HEK293 (cell line): ENCODE data around the gene SNRPB2.

Experiments used
- CTCF ChIP-seq: fragments of 450-650 bp; formaldehyde crosslinking; IDR thresholded peaks from 2 replicates; pipeline ENCODE4 v1.5.1; 2016; ENCODE audit warnings: missing biosample characterization, missing genetic modification characterization
- OVOL3 ChIP-seq: fragments of 450-650 bp; formaldehyde crosslinking; IDR thresholded peaks from 2 replicates; pipeline ENCODE4 v1.5.1; 2016; ENCODE audit warnings: missing biosample characterization, missing genetic modification characterization
- ZNF121 ChIP-seq: fragments of 450-650 bp; formaldehyde crosslinking; IDR thresholded peaks from 2 replicates; pipeline ENCODE4 v1.5.1; 2016; ENCODE audit warnings: missing biosample characterization, missing genetic modification characterization
- ZNF18 ChIP-seq: fragments of 450-650 bp; formaldehyde crosslinking; IDR thresholded peaks from 2 replicates; pipeline ENCODE4 v1.5.1; 2016; ENCODE audit warnings: missing biosample characterization, missing genetic modification characterization
- ZNF184 ChIP-seq: fragments of 450-650 bp; IDR thresholded peaks from 2 replicates; pipeline ENCODE4 v1.5.1; 2018; ENCODE audit warnings: missing biosample characterization, mild to moderate bottlenecking, missing genetic modification characterization
- ZNF416 ChIP-seq: fragments of 450-650 bp; formaldehyde crosslinking; IDR thresholded peaks from 2 replicates; pipeline ENCODE4 v1.5.1; 2016; ENCODE audit warnings: missing biosample characterization, missing genetic modification characterization
- ZNF518A ChIP-seq: fragments of 450-650 bp; formaldehyde crosslinking; conservative IDR thresholded peaks from 2 replicates; pipeline ENCODE4 v1.5.1; 2016; ENCODE audit warnings: low read depth, missing biosample characterization, missing genetic modification characterization
- ZNF549 ChIP-seq: fragments of 450-650 bp; IDR thresholded peaks from 2 replicates; pipeline ENCODE4 v1.5.1; 2018; ENCODE audit warnings: missing biosample characterization, missing genetic modification characterization, mild to moderate bottlenecking, inconsistent platforms, moderate library complexity
- ZNF670 ChIP-seq: fragments of 450-650 bp; formaldehyde crosslinking; IDR thresholded peaks from 2 replicates; pipeline ENCODE4 v1.5.1; 2016; ENCODE audit warnings: missing biosample characterization, missing genetic modification characterization, low read depth
- ZNF830 ChIP-seq: fragments of 450-650 bp; IDR thresholded peaks from 2 replicates; pipeline ENCODE4 v1.5.0; 2018; ENCODE audit warnings: missing biosample characterization, missing genetic modification characterization, low read depth, mild to moderate bottlenecking, moderate library complexity

- TF ChIP-seq ZNF184 (tag by site-specific recombination) (no peak), ZNF549 (tag by site-specific recombination) (no peak), ZNF18 (tag by site-specific recombination) (no peak), ZNF670 (no peak), ZNF830 (tag by site-specific recombination) (no peak), OVOL3 (tag by site-specific recombination) (no peak), ZNF416 (tag by site-specific recombination) (no peak), ZNF121 (tag by site-specific recombination) (no peak), ZNF518A (no peak), CTCF (tag by site-specific recombination) (no peak)
Measured at GRCh38 chr20:16764560-16764959, 34.7 kb downstream of the SNRPB2 start.
